Fibroblast of villous mesenchyme (primary cell): ENCODE data around the gene NR1I3. TPM values are rescaled to one million over a fixed set of nuclear protein-coding genes. Genes with fewer than 3 reads are reported as not detected.

Source experiments
- DNase-seq: peaks from one replicate; pipeline ENCODE4 v3.0.0-alpha.2; 2010; ENCODE audit warnings: low read depth
- H3K4me3 ChIP-seq: 2 replicates; pipeline ENCODE4 v1.5.1; 2011; ENCODE audit warnings: low read depth, mild to moderate bottlenecking, low read length
- CTCF ChIP-seq: IDR thresholded peaks from 2 replicates; pipeline ENCODE4 v1.5.1; 2012; ENCODE audit warnings: low read depth, mild to moderate bottlenecking, low read length; ENCODE audit not compliant: insufficient read depth
- total RNA-seq: library from RNA; depleted of rRNA; stranded (reverse); fragments of >200 nt; gene quantifications from 2 replicates; pipeline ENCODE4 v1.2.3, GENCODE V29; 2012

Gene NR1I3
- total RNA-seq, 1 donor: not detected

DNA sequence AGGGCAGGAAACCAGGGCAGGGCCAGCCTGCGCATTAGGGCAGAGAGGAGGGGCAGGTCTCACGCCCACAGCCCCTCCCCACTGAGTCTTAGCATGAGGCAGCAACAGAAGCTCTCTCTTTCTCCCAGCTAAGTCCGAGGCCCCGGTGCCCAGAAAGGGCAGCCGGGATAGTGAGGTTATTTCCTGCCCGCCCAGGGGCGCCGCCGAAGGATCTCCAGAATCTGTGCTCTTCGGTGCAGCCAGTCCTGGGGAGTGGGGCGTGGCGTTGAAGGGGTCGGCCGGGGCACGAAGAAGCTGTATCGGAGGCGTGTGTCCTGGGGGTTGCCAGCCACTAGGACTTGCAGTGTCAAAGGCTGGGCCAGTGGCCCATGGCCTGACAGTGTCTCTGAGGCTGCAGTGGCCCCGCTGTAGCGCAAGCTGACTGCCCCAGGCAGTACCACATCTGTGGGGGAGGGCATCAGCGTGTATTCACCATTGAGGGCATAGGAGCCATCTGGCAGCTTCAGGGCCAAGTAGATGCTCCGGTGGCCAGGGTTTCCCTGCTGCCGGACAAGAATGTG, 47.0 kb downstream of the NR1I3 start:
- TF ChIP-seq CTCF: no peak
- no peak overlapping the region for H3K4me3 ChIP-seq
- DNase-seq: no peak

- H3K4me3 ChIP-seq: no peak overlapping the region
- no peak for DNase-seq
- TF ChIP-seq CTCF: no peak
These were observed 49.0 kb downstream of the NR1I3 start for GRCh38 chr1:161189036-161189435.

DNA sequence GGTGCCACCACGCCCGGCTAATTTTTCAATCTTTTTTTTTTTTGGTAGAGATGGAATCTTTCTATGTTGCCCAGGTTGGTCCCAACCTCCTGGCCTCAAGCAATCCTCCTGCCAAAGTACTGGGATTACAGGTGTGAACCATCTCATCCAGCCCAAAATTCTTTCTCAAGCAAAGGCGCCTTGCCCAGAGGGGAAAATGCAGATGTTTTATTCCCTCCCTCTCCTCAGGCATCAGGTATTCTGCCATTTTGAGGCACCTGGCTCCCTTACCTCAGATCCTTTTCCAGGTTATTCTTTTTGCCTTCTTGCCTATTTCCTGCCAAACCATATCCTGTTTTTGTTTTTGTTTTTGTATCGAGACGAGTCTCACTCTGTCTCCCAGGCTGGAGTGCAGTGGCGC, 49.6 kb downstream of the NR1I3 start:
- DNase-seq: no peak
- no peak overlapping the region for H3K4me3 ChIP-seq
- no peak for TF ChIP-seq CTCF

DNA sequence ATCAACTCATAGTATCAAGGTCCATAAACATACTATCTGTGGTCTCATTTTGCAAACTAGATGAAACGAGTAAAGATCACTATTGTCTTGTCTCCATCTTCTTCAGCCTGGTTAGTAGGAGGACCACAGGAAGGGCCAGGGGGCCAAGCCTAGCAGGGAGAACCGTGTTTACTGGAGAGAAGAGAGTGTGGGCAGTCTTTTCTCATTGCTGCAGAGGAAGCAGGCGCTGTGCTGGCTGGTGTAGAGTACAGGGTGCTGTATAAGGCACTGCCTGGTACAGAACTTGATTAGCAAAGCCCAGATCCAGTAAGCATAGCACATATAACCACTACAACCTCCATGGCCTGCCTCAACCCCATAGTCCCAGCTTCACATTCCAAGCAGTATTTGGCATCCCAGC, 50.7 kb downstream of the NR1I3 start:
- no peak for DNase-seq
- TF ChIP-seq CTCF: no peak

DNA sequence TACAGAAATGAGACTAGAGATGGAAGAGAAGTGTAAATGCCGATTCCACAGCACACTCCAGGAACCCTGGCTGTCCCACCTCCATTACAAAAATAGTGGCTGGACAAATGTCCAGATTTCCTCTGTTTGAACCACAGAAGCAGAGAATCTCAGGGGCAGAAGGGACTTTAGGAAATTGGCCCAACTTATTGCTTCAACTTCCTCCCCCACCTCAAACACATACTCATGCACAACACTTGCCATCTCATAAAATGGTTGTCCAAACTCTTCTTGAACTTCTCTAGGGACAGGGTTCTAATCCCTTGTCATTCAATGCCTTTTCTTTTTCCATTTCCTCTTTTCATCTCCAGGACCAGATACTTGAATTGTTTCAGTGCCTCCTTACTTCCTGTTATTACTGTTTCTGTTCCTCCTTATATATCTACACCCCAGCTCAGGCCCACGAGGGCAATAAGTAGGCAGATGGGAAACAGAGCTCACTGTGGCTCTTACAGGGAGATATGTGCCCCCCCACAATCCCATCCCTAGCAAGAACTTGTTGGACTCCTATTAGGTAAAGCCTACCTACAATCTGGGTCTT, 52.2 kb downstream of the NR1I3 start:
- TF ChIP-seq CTCF: no peak
- H3K4me3 ChIP-seq: no peak overlapping the region
- DNase-seq: no peak

More for the DNA sequence above, 50.7 kb downstream of the NR1I3 start:
- H3K4me3 ChIP-seq: no peak overlapping the region

GRCh38 chr1:161185282-161185682, 52.7 kb downstream of the NR1I3 start:
- no peak overlapping the region for H3K4me3 ChIP-seq
- DNase-seq: peak; percentile 85
- TF ChIP-seq CTCF: no peak

DNA sequence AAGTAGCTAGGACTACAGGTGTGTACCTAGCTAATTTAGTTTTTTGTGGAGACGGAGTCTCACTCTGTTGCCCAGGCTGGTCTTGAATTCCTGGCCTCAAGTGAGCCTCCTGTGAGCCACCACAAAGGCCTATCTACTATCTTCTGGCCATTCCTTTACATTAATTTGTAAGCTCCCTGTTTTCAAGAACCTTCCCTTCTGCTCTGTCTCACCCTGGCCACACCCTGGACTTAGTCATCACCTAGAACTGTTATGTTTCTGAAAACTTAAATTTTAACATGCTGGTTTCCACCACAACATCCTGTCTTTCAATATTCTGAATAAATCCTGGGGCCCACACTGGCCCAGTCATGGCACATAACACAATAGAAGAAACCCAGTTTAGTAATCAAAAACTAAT, 55.8 kb downstream of the NR1I3 start:
- DNase-seq: peak; percentile 57
- TF ChIP-seq CTCF: no peak
- no peak overlapping the region for H3K4me3 ChIP-seq
